PC-9 (cell line): ENCODE results near the gene CDR2L. TPM values are rescaled to one million over a fixed set of nuclear protein-coding genes. Genes with fewer than 3 reads are reported as not detected.

Experiments used
- BruUV-seq: library from RNA; stranded (reverse); fragments of 400-500 nt; replicated peaks from 2 replicates; lab custom pipeline; 2021; lab: Mats Ljungman, UMichigan
- CTCF ChIA-PET: fragments of 300-600 bp; sonication (Branson Sonifier 250); formaldehyde crosslinking; loops from one replicate; lab custom pipeline; 2022; ENCODE audit warnings: antibody characterized with exemption; lab: Charles Lee
- POLR2A ChIA-PET: fragments of 300-600 bp; sonication (Branson Sonifier 250); formaldehyde crosslinking; loops from one replicate; lab custom pipeline; 2022; ENCODE audit warnings: antibody characterized with exemption; ENCODE audit not compliant: unreplicated experiment; lab: Charles Lee
- DNase-seq, 2 experiments: peaks; one replicate each; pipeline versions ENCODE4 v3.0.0 to v3.0.0-alpha.2; 2015 to 2022; ENCODE audit warnings: mixed read lengths in 1 of 2
- H2AFZ ChIP-seq: fragments of 200-600 bp; sonication (generic); 2 replicates; pipeline ENCODE4 v1.8.1; 2017; ENCODE audit warnings: antibody characterized with exemption
- H3F3A ChIP-seq: fragments of 200-600 bp; sonication (generic); 2 replicates; pipeline ENCODE4 v1.8.1; 2017; ENCODE audit warnings: antibody characterized with exemption, mild to moderate bottlenecking, low read depth; ENCODE audit not compliant: insufficient read depth
- H3K27ac ChIP-seq: fragments of 200-600 bp; sonication (generic); 2 replicates; pipeline ENCODE4 v1.6.1; 2016; ENCODE audit warnings: mixed run types
- H3K27me3 ChIP-seq: fragments of 200-600 bp; sonication (generic); 2 replicates; pipeline ENCODE4 v1.6.1; 2016; ENCODE audit warnings: low read depth, mixed run types; ENCODE audit not compliant: insufficient read depth
- H3K36me3 ChIP-seq: fragments of 200-600 bp; sonication (generic); 2 replicates; pipeline ENCODE4 v1.6.1; 2016; ENCODE audit warnings: low read depth, mixed run types
- H3K4me1 ChIP-seq: fragments of 200-600 bp; sonication (generic); replicated peaks from 2 replicates; pipeline ENCODE4 v1.6.1; 2016; ENCODE audit warnings: mixed run types; ENCODE audit not compliant: insufficient read depth
- H3K4me2 ChIP-seq: fragments of 200-600 bp; sonication (generic); 2 replicates; pipeline ENCODE4 v1.6.1; 2017; ENCODE audit warnings: mixed run types
- H3K4me3 ChIP-seq: fragments of 200-600 bp; sonication (generic); 2 replicates; pipeline ENCODE4 v1.6.1; 2016; ENCODE audit warnings: mixed run types
- H3K79me2 ChIP-seq: fragments of 200-600 bp; sonication (generic); 2 replicates; pipeline ENCODE4 v1.6.1; 2017; ENCODE audit warnings: low read depth, mixed run types
- H3K9me2 ChIP-seq: fragments of 200-600 bp; sonication (generic); 2 replicates; pipeline ENCODE4 v1.8.1; 2017; ENCODE audit warnings: mild to moderate bottlenecking; ENCODE audit not compliant: insufficient read depth
- H3K9me3 ChIP-seq: fragments of 200-600 bp; sonication (generic); 2 replicates; pipeline ENCODE4 v1.8.1; 2016; ENCODE audit warnings: low read depth; ENCODE audit not compliant: insufficient read depth
- H4K20me1 ChIP-seq: fragments of 200-600 bp; sonication (generic); 2 replicates; pipeline ENCODE4 v1.8.1; 2017; ENCODE audit not compliant: insufficient read depth
- EZH2 ChIP-seq: fragments of 200-600 bp; sonication (generic); IDR thresholded peaks from 2 replicates; pipeline ENCODE4 v1.8.0; 2017; ENCODE audit warnings: antibody characterized with exemption, low read depth
- intact Hi-C: fragments of 100-400 bp; cut with micrococcal nuclease; formaldehyde crosslinking; loops from one replicate; pipeline ENCODE4 v1.10.0; 2022; ENCODE audit not compliant: unreplicated experiment
- total RNA-seq: library from RNA; stranded (reverse); gene quantifications from 2 replicates; pipeline ENCODE4 v1.2.3, GENCODE V29; 2021
- TF ChIP-seq, protein P1 (sequence below): fragments of 200-600 bp; sonication (generic); conservative IDR thresholded peaks from 2 replicates; pipeline ENCODE4 v1.6.1; 2017; ENCODE audit warnings: mixed run types, antibody characterized with exemption, mild to moderate bottlenecking, moderate library complexity

The CDR2L gene
- total RNA-seq, 1 experiment from 2014 or later = 15.1 TPM

DNA sequence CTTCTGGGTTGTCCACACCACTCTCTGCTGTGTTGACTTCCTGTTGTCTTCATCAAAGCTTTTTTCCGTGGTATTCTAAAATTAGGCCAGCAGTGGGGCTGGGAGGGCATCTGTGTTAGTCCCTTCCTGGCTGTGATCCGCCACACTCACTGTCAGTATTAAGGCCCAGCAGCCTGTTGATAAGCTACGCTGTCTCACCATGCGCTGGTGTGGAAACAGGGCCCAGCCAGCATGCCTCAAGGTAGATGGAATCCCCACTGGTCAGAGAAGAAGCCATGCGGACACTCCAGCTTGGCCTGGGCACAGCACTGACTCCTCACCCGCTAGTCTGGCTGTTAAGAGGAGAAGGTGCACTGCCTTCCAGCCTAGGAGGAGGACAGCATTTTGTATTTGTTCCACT lies 11.4 kb downstream of the CDR2L start:
- ChIA-PET CTCF (no interaction called here), POLR2A (no interaction called here)
- H3K36me3 ChIP-seq = no peaks in the 10 kb centered on the region
- DNase-seq = no peak
- no peaks in the 10 kb centered on the region for H3K79me2 ChIP-seq
- no peak overlapping the region for H3K4me2 ChIP-seq
- TF ChIP-seq, protein P1, sequence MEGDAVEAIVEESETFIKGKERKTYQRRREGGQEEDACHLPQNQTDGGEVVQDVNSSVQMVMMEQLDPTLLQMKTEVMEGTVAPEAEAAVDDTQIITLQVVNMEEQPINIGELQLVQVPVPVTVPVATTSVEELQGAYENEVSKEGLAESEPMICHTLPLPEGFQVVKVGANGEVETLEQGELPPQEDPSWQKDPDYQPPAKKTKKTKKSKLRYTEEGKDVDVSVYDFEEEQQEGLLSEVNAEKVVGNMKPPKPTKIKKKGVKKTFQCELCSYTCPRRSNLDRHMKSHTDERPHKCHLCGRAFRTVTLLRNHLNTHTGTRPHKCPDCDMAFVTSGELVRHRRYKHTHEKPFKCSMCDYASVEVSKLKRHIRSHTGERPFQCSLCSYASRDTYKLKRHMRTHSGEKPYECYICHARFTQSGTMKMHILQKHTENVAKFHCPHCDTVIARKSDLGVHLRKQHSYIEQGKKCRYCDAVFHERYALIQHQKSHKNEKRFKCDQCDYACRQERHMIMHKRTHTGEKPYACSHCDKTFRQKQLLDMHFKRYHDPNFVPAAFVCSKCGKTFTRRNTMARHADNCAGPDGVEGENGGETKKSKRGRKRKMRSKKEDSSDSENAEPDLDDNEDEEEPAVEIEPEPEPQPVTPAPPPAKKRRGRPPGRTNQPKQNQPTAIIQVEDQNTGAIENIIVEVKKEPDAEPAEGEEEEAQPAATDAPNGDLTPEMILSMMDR = no peak
- no peak for TF ChIP-seq EZH2
- H3K9me3 ChIP-seq = no peaks in the 10 kb centered on the region
- intact Hi-C loops = no loop called here
- BruUV-seq = no TSS peak
- no peak overlapping the region for H3K27ac ChIP-seq
- H4K20me1 ChIP-seq = no peaks in the 10 kb centered on the region
- H3K4me3 ChIP-seq = no peak overlapping the region
- H3K27me3 ChIP-seq = no peaks in the 10 kb centered on the region
- peaks cover 17% of the 10 kb centered on the region; the same call in 1 of the 2 replicates for H3F3A ChIP-seq
- peaks cover 3% of the 10 kb centered on the region for H3K4me1 ChIP-seq
- H2AFZ ChIP-seq = no peak overlapping the region
- no peaks in the 10 kb centered on the region for H3K9me2 ChIP-seq

DNA sequence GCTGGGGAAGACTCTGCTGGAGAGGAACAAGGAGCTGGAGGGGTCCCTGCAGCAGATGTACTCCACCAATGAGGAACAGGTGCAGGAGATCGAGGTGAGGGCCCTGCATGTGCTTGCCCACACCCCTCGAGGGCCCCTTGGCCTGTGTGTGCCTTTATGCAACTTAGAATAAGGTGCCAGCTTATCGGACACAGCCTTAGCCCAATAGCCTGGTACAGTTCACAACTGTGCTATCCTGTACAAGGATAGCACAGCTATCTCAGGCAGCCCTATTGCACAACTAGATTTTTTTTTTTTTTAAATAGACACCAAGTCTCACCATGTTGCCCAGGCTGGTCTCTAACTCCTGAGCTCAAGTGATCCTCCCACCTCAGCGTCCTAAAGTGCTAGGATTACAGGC lies 12.1 kb downstream of the CDR2L start:
- no peaks in the 10 kb centered on the region for H3K27me3 ChIP-seq
- H3K4me2 ChIP-seq = no peak overlapping the region
- ChIA-PET CTCF (no interaction called here), POLR2A (no interaction called here)
- peaks cover 9% of the 10 kb centered on the region; the same call in 1 of the 2 replicates for H3F3A ChIP-seq
- no peak overlapping the region for H2AFZ ChIP-seq
- DNase-seq = no peak
- intact Hi-C loops = no loop called here
- H3K36me3 ChIP-seq = no peaks in the 10 kb centered on the region
- H3K4me1 ChIP-seq = no peaks in the 10 kb centered on the region; the same call in 1 of the 2 replicates
- no peaks in the 10 kb centered on the region for H3K9me3 ChIP-seq
- no peak overlapping the region for H3K27ac ChIP-seq
- H3K79me2 ChIP-seq = no peaks in the 10 kb centered on the region
- H3K4me3 ChIP-seq = no peak overlapping the region
- no TSS peak for BruUV-seq
- no peaks in the 10 kb centered on the region for H3K9me2 ChIP-seq
- no peaks in the 10 kb centered on the region for H4K20me1 ChIP-seq
- TF ChIP-seq, protein P1 = no peak
- no peak for TF ChIP-seq EZH2

DNA sequence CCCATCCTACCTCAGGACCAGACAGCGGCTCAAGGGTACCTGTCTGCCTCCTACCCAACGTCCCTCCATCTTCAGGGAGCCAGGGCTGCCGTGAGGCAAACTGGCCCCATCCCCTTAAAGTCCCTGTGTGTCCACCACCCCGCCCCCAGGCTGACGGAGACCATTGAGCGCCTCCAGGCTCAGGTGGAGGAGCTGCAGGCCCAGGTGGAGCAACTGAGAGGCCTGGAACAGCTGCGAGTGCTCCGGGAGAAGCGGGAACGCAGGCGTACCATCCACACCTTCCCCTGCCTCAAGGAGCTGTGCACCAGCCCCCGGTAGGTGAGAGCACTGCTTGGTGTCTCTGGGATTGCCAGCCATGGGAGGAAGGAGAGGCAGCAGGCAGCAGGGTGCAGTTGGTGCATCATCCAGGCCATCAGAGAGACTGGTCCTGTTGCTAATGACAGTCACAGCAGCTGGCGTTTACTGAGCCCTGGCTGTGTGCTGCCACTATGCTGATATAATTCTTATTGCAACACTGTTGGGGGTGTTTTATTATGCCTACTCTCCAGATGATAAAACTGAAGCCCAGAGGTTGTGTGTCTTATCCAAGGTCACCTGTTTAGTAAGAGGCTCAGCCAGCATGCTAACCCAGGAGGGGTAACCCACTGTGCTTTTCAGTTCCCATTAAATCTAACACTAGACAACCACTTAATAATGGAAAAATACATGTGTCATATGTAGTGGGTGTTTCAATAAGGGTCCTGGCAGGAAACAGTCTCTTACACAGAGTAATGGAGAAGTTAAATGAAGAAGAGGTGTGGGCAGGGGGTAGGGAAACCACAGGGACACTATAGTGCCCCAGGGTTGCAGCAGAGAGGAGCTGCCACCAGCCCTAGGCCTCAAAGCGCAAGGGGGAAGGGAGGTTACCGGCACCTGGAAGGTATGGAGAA lies 14.7 kb downstream of the CDR2L start:
- no peaks in the 10 kb centered on the region for H3K9me3 ChIP-seq
- no peaks in the 10 kb centered on the region for H3K4me1 ChIP-seq
- no peak for DNase-seq
- H3K27ac ChIP-seq = no peak overlapping the region
- no peak overlapping the region for H3K4me3 ChIP-seq
- TF ChIP-seq EZH2 = no peak
- TF ChIP-seq, protein P1 = no peak
- POLR2A ChIA-PET = no interaction called here
- CTCF ChIA-PET = no interaction called here
- BruUV-seq = no TSS peak
- H3K27me3 ChIP-seq = no peaks in the 10 kb centered on the region
- no peaks in the 10 kb centered on the region for H3K79me2 ChIP-seq
- H3F3A ChIP-seq = 0 out of 2 replicates have a peak, but pooled peaks cover 4% of the 10 kb centered on the region
- H3K9me2 ChIP-seq = no peaks in the 10 kb centered on the region
- no peaks in the 10 kb centered on the region for H3K36me3 ChIP-seq
- H4K20me1 ChIP-seq = no peaks in the 10 kb centered on the region
- no peak overlapping the region for H2AFZ ChIP-seq
- intact Hi-C loops = no loop called here
- no peak overlapping the region for H3K4me2 ChIP-seq
